GM19023 (cell line): ENCODE measurements around the gene ACOXL.

ENCODE experiments used
- ATAC-seq: cut with Tn5 transposase; IDR thresholded peaks from one replicate; pipeline ENCODE4 v1.9.1; 2021; ENCODE audit warnings: mild to moderate bottlenecking, moderate library complexity; ENCODE audit not compliant: unreplicated experiment

Gene ACOXL

GRCh38 chr2:111120253-111121027 is 388.1 kb downstream of the ACOXL start, which contains the start of gene BCL2L11:
Gene BCL2L11, plus strand, starts transcription at chr2:111120914. Its CDS starts 2,832 bp downstream, at chr2:111123746.
- ATAC-seq: peak; percentile 54

- no peak for ATAC-seq
Observed at GRCh38 chr2:111121028-111121827, 388.9 kb downstream of the ACOXL start.

- ATAC-seq: peak; percentile 48
Observed at GRCh38 chr2:111121828-111122630, 389.7 kb downstream of the ACOXL start.

- ATAC-seq: peak; percentile 1
Observed at GRCh38 chr2:111122631-111123421, 390.5 kb downstream of the ACOXL start.

- no peak for ATAC-seq
Observed at GRCh38 chr2:111123751-111124150, 391.4 kb downstream of the ACOXL start.

GRCh38 chr2:111126581-111126980 is 394.2 kb downstream of the ACOXL start:
- ATAC-seq: no peak

- ATAC-seq: no peak
Observed at GRCh38 chr2:111127351-111127750, 395.0 kb downstream of the ACOXL start.

- no peak for ATAC-seq
Observed at GRCh38 chr2:111128096-111128495, 395.7 kb downstream of the ACOXL start.

GRCh38 chr2:111133603-111134002 is 401.2 kb downstream of the ACOXL start:
- no peak for ATAC-seq

GRCh38 chr2:111134055-111134454 is 401.7 kb downstream of the ACOXL start:
- ATAC-seq: no peak

GRCh38 chr2:111135237-111135909 is 403.0 kb downstream of the ACOXL start:
- no peak for ATAC-seq

- ATAC-seq: no peak
Observed at GRCh38 chr2:111135910-111136297, 403.5 kb downstream of the ACOXL start.

GRCh38 chr2:111138839-111139238 is 406.5 kb downstream of the ACOXL start:
- no peak for ATAC-seq

GRCh38 chr2:111139637-111140317 is 407.4 kb downstream of the ACOXL start:
- no peak for ATAC-seq

GRCh38 chr2:111140815-111141214 is 408.4 kb downstream of the ACOXL start:
- ATAC-seq: no peak

- ATAC-seq: no peak
Observed at GRCh38 chr2:111142101-111142500, 409.7 kb downstream of the ACOXL start.

GRCh38 chr2:111143107-111143842 is 410.9 kb downstream of the ACOXL start:
- ATAC-seq: no peak

GRCh38 chr2:111143843-111144198 is 411.4 kb downstream of the ACOXL start:
- ATAC-seq: no peak
